Breast epithelium (tissue), 3 donors: ENCODE measurements around the gene ALG12.

ENCODE experiments used
- POLR2A ChIP-seq: fragments of 450-650 bp; IDR thresholded peaks from one replicate; pipeline ENCODE4 v1.6.1; 2016; ENCODE audit warnings: antibody characterized with exemption, mild to moderate bottlenecking, moderate library complexity
- POLR2AphosphoS5 ChIP-seq, 3 donors: sonication (generic); formaldehyde crosslinking; IDR thresholded peaks; one replicate each; pipeline ENCODE4 v1.6.1; 2017; ENCODE audit warnings: antibody characterized with exemption in 3 of 3

- TF ChIP-seq POLR2A = no peak
- no peak for TF ChIP-seq POLR2AphosphoS5 (IDR thresholded peaks at IDR 0.05)
These were observed 44.9 kb downstream of the ALG12 start for GRCh38 chr22:49873228-49873940.
